ENCODE results near the gene LRRC38. TPM values are rescaled to one million over a fixed set of nuclear protein-coding genes. Genes with fewer than 3 reads are reported as not detected.
"Not testable (repeated sequence)": the region's sequence is repeated elsewhere in the genome, so short reads cannot be mapped to it uniquely, and the experiment has no call there.

LRRC38 gene, protein sequence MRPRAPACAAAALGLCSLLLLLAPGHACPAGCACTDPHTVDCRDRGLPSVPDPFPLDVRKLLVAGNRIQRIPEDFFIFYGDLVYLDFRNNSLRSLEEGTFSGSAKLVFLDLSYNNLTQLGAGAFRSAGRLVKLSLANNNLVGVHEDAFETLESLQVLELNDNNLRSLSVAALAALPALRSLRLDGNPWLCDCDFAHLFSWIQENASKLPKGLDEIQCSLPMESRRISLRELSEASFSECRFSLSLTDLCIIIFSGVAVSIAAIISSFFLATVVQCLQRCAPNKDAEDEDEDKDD
- not detected for total RNA-seq

DNA sequence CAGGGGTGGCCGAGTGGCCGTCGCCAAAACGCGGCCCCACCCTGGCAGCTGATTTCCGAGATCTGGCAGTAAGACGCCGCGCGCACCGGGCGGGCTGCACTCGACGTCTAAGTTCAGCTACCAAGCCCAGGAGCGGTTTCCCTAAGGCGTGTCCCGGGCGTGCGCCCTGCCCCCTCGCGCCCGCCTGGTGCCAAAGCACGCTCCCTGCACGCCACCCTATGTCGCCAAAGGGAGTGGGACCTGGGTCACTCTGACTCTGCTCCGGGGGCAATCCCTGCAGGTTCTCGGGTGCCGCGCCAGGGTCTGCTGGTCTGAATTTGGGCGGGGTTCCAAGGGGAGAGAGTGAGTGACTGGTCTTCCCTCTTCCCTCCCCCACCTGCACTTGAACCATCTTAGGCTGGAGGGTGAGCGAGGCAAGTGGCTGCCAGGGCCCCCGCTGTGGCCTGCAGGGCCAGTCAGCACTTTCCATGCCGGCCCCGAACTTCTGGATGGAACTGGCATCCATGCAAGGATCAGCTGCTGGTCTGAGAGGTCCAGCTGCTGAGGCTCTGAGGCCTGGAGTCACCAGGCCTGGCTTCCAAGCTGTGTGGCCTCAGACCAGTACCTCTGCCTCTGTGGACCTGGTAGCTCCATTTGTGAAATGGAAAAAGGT is at the start of gene LRRC38:
Gene LRRC38 (minus strand): TSS at position 109 of the 652 bp plus-strand sequence. CDS start 410 bp downstream, outside the sequence.
- no peak for TF ChIP-seq CTCF (IDR thresholded peaks at IDR 0.05)
- intact Hi-C loops (cut with DNase I): no loop called here
- Histone ChIP-seq H3K4me1 (no peaks in the 10 kb centered on the region), H3K27ac (no peak within 1 kb of the TSS), H3K4me3 (no peak within 1 kb of the TSS), H3K27me3 (peaks cover 10% of the 10 kb centered on the region), H3K36me3 (no peaks in the 10 kb centered on the region), H3K9ac (ENCODE audit: low read depth in 2 of 2, low read length in 2 of 2) (no peak within 1 kb of the TSS), H3K9me3 (no peaks in the 10 kb centered on the region)
- DNase-seq: peak; percentile 27

- H3K36me3 ChIP-seq; DNase-seq; H3K9ac ChIP-seq (ENCODE audit: low read depth in 2 of 2, low read length in 2 of 2); H3K4me1 ChIP-seq; H3K27ac ChIP-seq; H3K27me3 ChIP-seq; H3K4me3 ChIP-seq; intact Hi-C loops (cut with DNase I); H3K9me3 ChIP-seq: not testable (repeated sequence)
Measured at GRCh38 chr1:13562981-13563380, 49.2 kb upstream of the LRRC38 start.

DNA sequence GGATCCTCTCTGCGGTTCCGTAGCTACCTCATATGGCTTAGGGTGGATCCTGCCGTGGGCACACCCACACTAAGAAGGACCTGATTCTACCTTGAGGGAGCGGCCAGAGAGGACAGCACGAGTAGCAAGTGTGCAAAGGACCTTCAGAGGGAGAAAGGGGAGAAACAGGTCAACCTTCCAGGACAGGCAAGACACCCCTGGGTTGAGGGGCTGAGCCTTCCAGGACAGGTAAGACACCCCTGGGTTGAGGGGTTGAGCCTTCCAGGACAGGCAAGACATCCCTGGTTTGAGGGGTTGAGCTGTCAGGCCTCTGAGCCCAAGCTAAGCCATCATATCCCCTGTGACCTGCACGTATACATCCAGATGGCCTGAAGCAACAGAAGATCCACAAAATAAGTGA is 46.7 kb upstream of the LRRC38 start:
- no peak for TF ChIP-seq CTCF (IDR thresholded peaks at IDR 0.05)
- no peaks in the 10 kb centered on the region for H3K27me3 ChIP-seq
- intact Hi-C loops (cut with DNase I): no loop called here

DNA sequence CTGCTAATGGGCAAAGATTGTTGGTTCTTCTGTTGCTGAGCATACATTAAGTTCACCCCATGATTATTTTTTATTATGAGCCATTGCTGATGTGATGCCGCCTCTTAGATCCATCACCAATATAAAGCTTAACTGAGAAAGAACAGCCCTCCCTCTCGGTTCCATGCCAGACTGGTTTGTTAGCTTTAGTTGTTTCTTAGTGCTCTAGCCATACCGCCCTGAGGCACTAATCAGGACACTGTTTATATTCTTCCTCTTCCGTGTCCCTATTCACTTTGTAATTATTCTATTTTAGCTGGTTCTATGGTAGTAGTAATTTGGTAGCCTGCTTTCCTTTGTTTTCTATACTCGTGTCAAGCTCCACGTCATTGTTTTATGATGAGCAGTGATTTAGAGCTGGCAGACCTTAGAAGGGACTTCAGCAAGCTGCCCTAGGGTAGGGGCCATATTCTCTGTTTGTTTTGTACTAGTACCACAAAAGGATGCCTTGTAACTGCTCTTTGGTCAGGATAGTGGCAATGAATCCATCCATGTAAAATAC is 42.5 kb upstream of the LRRC38 start:
- H3K36me3 ChIP-seq: no peaks in the 10 kb centered on the region
- no peaks in the 10 kb centered on the region for H3K9me3 ChIP-seq
- H3K27me3 ChIP-seq: no peaks in the 10 kb centered on the region
- no peaks in the 10 kb centered on the region for H3K4me1 ChIP-seq
- H3K27ac ChIP-seq: no peak overlapping the region
- no peak overlapping the region for H3K4me3 ChIP-seq
- no peak for DNase-seq
- no peak overlapping the region for H3K9ac ChIP-seq (ENCODE audit: low read depth in 2 of 2, low read length in 2 of 2)
- intact Hi-C loops (cut with DNase I): no loop called here
- no peak for TF ChIP-seq CTCF (IDR thresholded peaks at IDR 0.05)

More for the DNA sequence above, 46.7 kb upstream of the LRRC38 start:
- Histone ChIP-seq H3K36me3 (no peaks in the 10 kb centered on the region), H3K9ac (ENCODE audit: low read depth in 2 of 2, low read length in 2 of 2) (no peak overlapping the region), H3K4me1 (no peaks in the 10 kb centered on the region), H3K4me3 (no peak overlapping the region), H3K27ac (no peak overlapping the region), H3K9me3 (no peaks in the 10 kb centered on the region)
- DNase-seq: no peak

GRCh38 chr1:13554798-13555197 is 41.0 kb upstream of the LRRC38 start:
- no peak for DNase-seq

More at GRCh38 chr1:13554798-13555197, 41.0 kb upstream of the LRRC38 start:
- TF ChIP-seq CTCF (IDR thresholded peaks at IDR 0.05): no peak
- H3K4me1 ChIP-seq: no peaks in the 10 kb centered on the region
- no peaks in the 10 kb centered on the region for H3K27me3 ChIP-seq
- H3K27ac ChIP-seq: no peak overlapping the region
- H3K9ac ChIP-seq (ENCODE audit: low read depth in 2 of 2, low read length in 2 of 2): no peak overlapping the region
- H3K9me3 ChIP-seq: no peaks in the 10 kb centered on the region
- no peak overlapping the region for H3K4me3 ChIP-seq
- intact Hi-C loops (cut with DNase I): no loop called here
- H3K36me3 ChIP-seq: no peaks in the 10 kb centered on the region

Data from colonic mucosa (tissue), 4 donors.